Chondrocyte (in vitro differentiated cells): ENCODE measurements around the gene SPTLC3. TPM values are rescaled to one million over a fixed set of nuclear protein-coding genes. Genes with fewer than 3 reads are reported as not detected.

Source experiments
- DNase-seq: peaks from one replicate; pipeline ENCODE4 v3.0.0; 2021; ENCODE audit warnings: mixed read lengths, low spot score
- H3K27ac Mint-ChIP-seq: one replicate; pipeline ENCODE4 v1.8.0; 2021; ENCODE audit warnings: mild to moderate bottlenecking, moderate library complexity, mixed read lengths; ENCODE audit not compliant: unreplicated experiment
- H3K27me3 Mint-ChIP-seq: 2 replicates; pipeline ENCODE4 v1.8.0; 2021; ENCODE audit warnings: low read depth, mixed read lengths
- H3K36me3 Mint-ChIP-seq: 2 replicates; pipeline ENCODE4 v1.8.0; 2021; ENCODE audit warnings: low read depth, mixed read lengths
- H3K4me1 Mint-ChIP-seq: 2 replicates; pipeline ENCODE4 v1.8.0; 2021; ENCODE audit warnings: low read depth, mild to moderate bottlenecking, mixed read lengths
- H3K4me3 Mint-ChIP-seq: one replicate; pipeline ENCODE4 v1.8.0; 2021; ENCODE audit warnings: mild to moderate bottlenecking, moderate library complexity, mixed read lengths; ENCODE audit not compliant: unreplicated experiment
- H3K9me3 Mint-ChIP-seq: 2 replicates; pipeline ENCODE4 v1.8.0; 2021; ENCODE audit warnings: low read depth, mixed read lengths
- total RNA-seq: library from RNA; stranded (reverse); gene quantifications from 3 replicates; pipeline ENCODE4 v1.2.1, GENCODE V29; 2021
- TF ChIP-seq, protein P1 (sequence below): fragments of 200-600 bp; sonication (generic); IDR thresholded peaks from 2 replicates; pipeline ENCODE4 v1.5.0; 2021; ENCODE audit warnings: antibody characterized with exemption, mild to moderate bottlenecking, moderate library complexity

Gene SPTLC3
- total RNA-seq, 1 donor from 2014 or later: 5.0 TPM

DNA sequence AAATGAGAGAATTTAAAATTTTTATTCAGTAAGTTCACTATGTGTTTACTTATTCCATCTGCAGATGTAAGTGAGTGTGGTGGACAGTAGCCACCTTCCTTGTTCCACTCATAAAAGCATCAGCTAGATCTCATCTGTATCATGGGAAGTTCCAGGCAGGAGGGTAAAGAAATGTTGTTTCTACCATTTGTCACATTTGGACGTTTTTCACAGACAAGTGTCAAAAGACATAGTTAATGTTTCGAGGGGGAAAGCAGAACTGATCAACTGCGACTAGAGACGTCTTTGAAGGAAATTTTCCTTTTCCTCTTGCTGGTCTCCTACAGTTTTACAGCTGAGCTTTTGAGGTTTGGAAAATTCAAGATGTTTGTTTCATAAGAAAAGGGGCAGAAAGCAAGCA is 156.4 kb downstream of the SPTLC3 start:
- no peak overlapping the region for H3K4me3 Mint-ChIP-seq
- no peak for DNase-seq
- H3K4me1 Mint-ChIP-seq: no peaks in the 10 kb centered on the region
- H3K36me3 Mint-ChIP-seq: peaks cover 3% of the 10 kb centered on the region
- H3K27ac Mint-ChIP-seq: no peak overlapping the region
- TF ChIP-seq, protein P1, sequence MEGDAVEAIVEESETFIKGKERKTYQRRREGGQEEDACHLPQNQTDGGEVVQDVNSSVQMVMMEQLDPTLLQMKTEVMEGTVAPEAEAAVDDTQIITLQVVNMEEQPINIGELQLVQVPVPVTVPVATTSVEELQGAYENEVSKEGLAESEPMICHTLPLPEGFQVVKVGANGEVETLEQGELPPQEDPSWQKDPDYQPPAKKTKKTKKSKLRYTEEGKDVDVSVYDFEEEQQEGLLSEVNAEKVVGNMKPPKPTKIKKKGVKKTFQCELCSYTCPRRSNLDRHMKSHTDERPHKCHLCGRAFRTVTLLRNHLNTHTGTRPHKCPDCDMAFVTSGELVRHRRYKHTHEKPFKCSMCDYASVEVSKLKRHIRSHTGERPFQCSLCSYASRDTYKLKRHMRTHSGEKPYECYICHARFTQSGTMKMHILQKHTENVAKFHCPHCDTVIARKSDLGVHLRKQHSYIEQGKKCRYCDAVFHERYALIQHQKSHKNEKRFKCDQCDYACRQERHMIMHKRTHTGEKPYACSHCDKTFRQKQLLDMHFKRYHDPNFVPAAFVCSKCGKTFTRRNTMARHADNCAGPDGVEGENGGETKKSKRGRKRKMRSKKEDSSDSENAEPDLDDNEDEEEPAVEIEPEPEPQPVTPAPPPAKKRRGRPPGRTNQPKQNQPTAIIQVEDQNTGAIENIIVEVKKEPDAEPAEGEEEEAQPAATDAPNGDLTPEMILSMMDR: no peak
- H3K27me3 Mint-ChIP-seq: no peaks in the 10 kb centered on the region
- peaks cover 3% of the 10 kb centered on the region for H3K9me3 Mint-ChIP-seq

DNA sequence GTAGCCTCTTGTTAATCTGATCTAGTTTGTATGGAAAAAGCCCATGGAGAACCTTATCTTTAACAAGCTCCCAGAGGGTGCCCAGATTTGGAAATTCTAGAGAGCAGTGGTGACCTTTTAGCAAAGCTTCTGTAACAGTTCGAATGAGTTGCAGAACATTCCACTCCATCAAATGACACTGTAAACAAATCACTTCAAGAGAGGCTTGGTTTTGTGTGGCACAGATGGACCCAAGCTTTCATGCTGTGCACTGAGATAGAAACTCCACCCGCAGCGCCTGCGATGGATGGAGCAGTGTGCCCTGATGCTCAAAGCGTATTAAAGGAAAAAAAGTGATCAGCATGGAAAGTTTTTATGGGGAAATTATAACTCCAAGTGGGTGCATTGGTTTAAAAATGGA is 157.2 kb downstream of the SPTLC3 start:
- H3K9me3 Mint-ChIP-seq: peaks cover 3% of the 10 kb centered on the region
- H3K36me3 Mint-ChIP-seq: peaks cover under 1% of the 10 kb centered on the region
- TF ChIP-seq, protein P1: no peak
- H3K27ac Mint-ChIP-seq: no peak overlapping the region
- DNase-seq: no peak
- H3K4me1 Mint-ChIP-seq: no peaks in the 10 kb centered on the region
- H3K4me3 Mint-ChIP-seq: no peak overlapping the region
- no peaks in the 10 kb centered on the region for H3K27me3 Mint-ChIP-seq

DNA sequence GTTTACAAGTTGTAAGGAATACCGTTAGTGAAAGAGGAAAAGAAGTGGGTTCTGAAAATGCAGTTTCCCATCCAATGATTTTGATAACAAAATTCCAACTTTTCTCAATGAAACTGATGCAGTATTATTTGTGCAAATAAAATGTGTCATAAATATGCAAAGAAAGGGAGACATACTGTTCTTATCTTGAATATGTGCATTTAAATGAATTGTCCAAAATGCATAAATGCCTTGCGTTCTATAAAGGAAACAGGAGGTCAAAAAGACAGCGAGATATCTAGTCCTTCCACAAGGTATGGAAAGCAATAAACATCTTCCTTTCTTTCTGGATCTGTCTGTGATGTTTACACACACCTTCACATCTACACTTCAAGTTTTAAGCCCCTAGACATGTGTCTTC is 157.7 kb downstream of the SPTLC3 start:
- DNase-seq: no peak
- Mint-ChIP-seq H3K4me1 (no peaks in the 10 kb centered on the region), H3K27ac (no peak overlapping the region), H3K27me3 (no peaks in the 10 kb centered on the region), H3K4me3 (no peak overlapping the region), H3K9me3 (peaks cover 3% of the 10 kb centered on the region), H3K36me3 (no peaks in the 10 kb centered on the region)
- TF ChIP-seq, protein P1: no peak

DNA sequence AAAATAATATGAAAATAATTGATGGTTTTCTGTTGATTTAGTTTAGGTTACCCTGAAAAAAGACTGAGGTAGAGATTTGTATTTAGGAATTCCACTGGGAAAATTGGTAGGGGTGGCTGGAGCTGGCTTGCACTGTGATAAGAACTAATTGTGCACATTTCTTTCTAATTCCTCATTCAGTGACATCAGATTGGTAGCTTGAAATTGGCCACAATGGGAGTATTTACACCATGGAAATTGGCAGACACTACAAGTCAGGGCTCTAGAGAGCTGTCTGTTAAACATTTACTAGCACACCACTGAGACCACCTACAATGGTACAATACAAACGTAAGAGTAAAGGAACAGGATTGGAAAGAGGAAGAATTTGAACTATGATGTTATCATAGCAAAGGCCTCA is 160.3 kb downstream of the SPTLC3 start:
- H3K27ac Mint-ChIP-seq: no peak overlapping the region

DNA sequence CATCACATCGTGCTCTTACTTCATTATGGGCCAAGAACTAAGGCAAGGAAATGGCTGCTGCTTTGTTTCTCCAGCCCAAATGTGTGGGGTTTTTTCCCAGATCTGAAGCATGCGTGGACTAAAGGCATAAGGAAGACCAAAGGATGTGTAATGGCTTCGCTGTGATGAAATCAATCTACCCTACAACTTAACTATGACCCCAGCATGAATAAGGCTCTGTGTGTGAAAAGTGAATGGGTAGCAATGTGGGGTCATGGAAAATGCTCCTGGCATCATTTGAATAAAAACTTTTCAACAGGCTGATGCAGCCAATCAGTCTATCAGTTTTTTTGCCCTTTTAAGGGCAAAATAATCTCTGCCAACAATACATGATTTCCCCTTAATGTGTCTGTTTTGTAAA is 162.0 kb downstream of the SPTLC3 start:
- TF ChIP-seq, protein P1: no peak

More for the DNA sequence above, 160.3 kb downstream of the SPTLC3 start:
- no peaks in the 10 kb centered on the region for H3K4me1 Mint-ChIP-seq
- H3K36me3 Mint-ChIP-seq: no peaks in the 10 kb centered on the region
- peaks cover 3% of the 10 kb centered on the region for H3K9me3 Mint-ChIP-seq
- peaks cover 4% of the 10 kb centered on the region for H3K27me3 Mint-ChIP-seq
- H3K4me3 Mint-ChIP-seq: no peak overlapping the region
- TF ChIP-seq, protein P1: no peak
- DNase-seq: no peak

More for the DNA sequence above, 162.0 kb downstream of the SPTLC3 start:
- Mint-ChIP-seq H3K4me3 (no peak overlapping the region), H3K36me3 (no peaks in the 10 kb centered on the region), H3K4me1 (no peaks in the 10 kb centered on the region), H3K27ac (no peak overlapping the region), H3K9me3 (peaks cover 3% of the 10 kb centered on the region), H3K27me3 (peaks cover 4% of the 10 kb centered on the region)
- no peak for DNase-seq
